Mesothelial cell of epicardium (in vitro differentiated cells): ENCODE data around the gene USO1. TPM values are rescaled to one million over a fixed set of nuclear protein-coding genes. Genes with fewer than 3 reads are reported as not detected.

Experiments
- DNase-seq, 2 experiments: peaks; one replicate each; pipeline ENCODE4 v3.0.0; 2021; ENCODE audit warnings: low spot score in 2 of 2; ENCODE audit not compliant: unreplicated experiment in 2 of 2
- H3K27ac Mint-ChIP-seq: 2 replicates; pipeline ENCODE4 v1.8.0; 2021; ENCODE audit warnings: mixed read lengths
- H3K27me3 Mint-ChIP-seq: 2 replicates; pipeline ENCODE4 v1.8.0; 2021; ENCODE audit warnings: low read depth, mixed read lengths
- H3K36me3 Mint-ChIP-seq: 2 replicates; pipeline ENCODE4 v1.8.0; 2021; ENCODE audit warnings: mixed read lengths
- H3K4me1 Mint-ChIP-seq: 2 replicates; pipeline ENCODE4 v1.8.0; 2021; ENCODE audit warnings: mixed read lengths
- H3K4me3 Mint-ChIP-seq: 2 replicates; pipeline ENCODE4 v1.8.0; 2021; ENCODE audit warnings: mild to moderate bottlenecking, moderate library complexity, mixed read lengths
- H3K9me3 Mint-ChIP-seq: 2 replicates; pipeline ENCODE4 v1.8.0; 2021; ENCODE audit warnings: mixed read lengths
- CTCF ChIP-seq: fragments of 200-600 bp; sonication (generic); IDR thresholded peaks from one replicate; pipeline ENCODE4 v1.5.0; 2021; ENCODE audit warnings: antibody characterized with exemption; ENCODE audit not compliant: unreplicated experiment
- total RNA-seq: library from RNA; stranded (reverse); gene quantifications from 3 replicates; pipeline ENCODE4 v1.2.1, GENCODE V29; 2021

The USO1 gene
- total RNA-seq, 1 donor from 2014 or later: 53.3 TPM

- H3K4me3 Mint-ChIP-seq: no peak overlapping the region
- H3K4me1 Mint-ChIP-seq: no peaks in the 10 kb centered on the region
- H3K27ac Mint-ChIP-seq: no peak overlapping the region
- no peaks in the 10 kb centered on the region for H3K27me3 Mint-ChIP-seq
- TF ChIP-seq CTCF: no peak
- H3K36me3 Mint-ChIP-seq: peaks cover 5% of the 10 kb centered on the region
- no peak for DNase-seq
- H3K9me3 Mint-ChIP-seq: no peaks in the 10 kb centered on the region
Observed at GRCh38 chr4:75820676-75821075, 96.3 kb downstream of the USO1 start.

GRCh38 chr4:75821216-75821615 lies 96.8 kb downstream of the USO1 start:
- no peaks in the 10 kb centered on the region for H3K4me1 Mint-ChIP-seq
- no peak overlapping the region for H3K4me3 Mint-ChIP-seq
- peaks cover 3% of the 10 kb centered on the region for H3K36me3 Mint-ChIP-seq
- TF ChIP-seq CTCF: no peak
- no peak overlapping the region for H3K27ac Mint-ChIP-seq
- DNase-seq: no peak
- H3K27me3 Mint-ChIP-seq: no peaks in the 10 kb centered on the region
- no peaks in the 10 kb centered on the region for H3K9me3 Mint-ChIP-seq

GRCh38 chr4:75821966-75822365 lies 97.6 kb downstream of the USO1 start:
- no peak for DNase-seq
- Mint-ChIP-seq H3K4me1 (no peaks in the 10 kb centered on the region), H3K27me3 (no peaks in the 10 kb centered on the region), H3K36me3 (no peaks in the 10 kb centered on the region), H3K27ac (no peak overlapping the region), H3K4me3 (no peak overlapping the region), H3K9me3 (no peaks in the 10 kb centered on the region)
- no peak for TF ChIP-seq CTCF

- Mint-ChIP-seq H3K4me1 (no peaks in the 10 kb centered on the region), H3K27ac (no peak overlapping the region), H3K27me3 (no peaks in the 10 kb centered on the region), H3K4me3 (no peak overlapping the region), H3K9me3 (no peaks in the 10 kb centered on the region), H3K36me3 (no peaks in the 10 kb centered on the region)
- no peak for DNase-seq
- TF ChIP-seq CTCF: no peak
Observed at GRCh38 chr4:75822416-75822815, 98.0 kb downstream of the USO1 start.

- Mint-ChIP-seq H3K9me3 (no peaks in the 10 kb centered on the region), H3K27ac (no peak overlapping the region), H3K4me1 (no peaks in the 10 kb centered on the region), H3K36me3 (no peaks in the 10 kb centered on the region), H3K4me3 (no peak overlapping the region), H3K27me3 (no peaks in the 10 kb centered on the region)
- no peak for TF ChIP-seq CTCF
- no peak for DNase-seq
Observed at GRCh38 chr4:75823812-75824211, 99.4 kb downstream of the USO1 start.

GRCh38 chr4:75830906-75831305 lies 106.5 kb downstream of the USO1 start:
- Mint-ChIP-seq H3K27me3 (no peaks in the 10 kb centered on the region), H3K36me3 (no peaks in the 10 kb centered on the region), H3K4me1 (no peaks in the 10 kb centered on the region), H3K27ac (no peak overlapping the region), H3K9me3 (peaks cover 5% of the 10 kb centered on the region), H3K4me3 (no peak overlapping the region)
- TF ChIP-seq CTCF: no peak
- no peak for DNase-seq
